H9 (cell line): ENCODE measurements around the gene ETFA. TPM values are rescaled to one million over a fixed set of nuclear protein-coding genes. Genes with fewer than 3 reads are reported as not detected.

Source experiments
- DNase-seq: peaks from one replicate; pipeline ENCODE4 v3.0.0-alpha.2; 2017
- H2AFZ ChIP-seq: one replicate; pipeline ENCODE4 v1.6.1; 2013; ENCODE audit warnings: mild to moderate bottlenecking, low read length, control low read depth, moderate library complexity
- H2AK5ac ChIP-seq: 2 replicates; pipeline ENCODE4 v1.6.1; 2013; ENCODE audit warnings: low read length, control low read depth, mixed read lengths; ENCODE audit not compliant: insufficient read length
- H2BK120ac ChIP-seq: one replicate; pipeline ENCODE4 v1.6.1; 2013; ENCODE audit warnings: low read depth, mild to moderate bottlenecking, low read length, control low read depth, inconsistent platforms; ENCODE audit not compliant: poor library complexity, severe bottlenecking
- H2BK12ac ChIP-seq: 2 replicates; pipeline ENCODE4 v1.6.1; 2013; ENCODE audit warnings: low read length, control low read depth, mixed read lengths, low read depth; ENCODE audit not compliant: insufficient read length
- H2BK15ac ChIP-seq: 2 replicates; pipeline ENCODE4 v1.6.1; 2013; ENCODE audit warnings: low read depth, low read length, control low read depth
- H2BK20ac ChIP-seq: one replicate; pipeline ENCODE4 v1.6.1; 2013; ENCODE audit warnings: low read depth, mild to moderate bottlenecking, low read length, control low read depth, inconsistent platforms; ENCODE audit not compliant: poor library complexity, severe bottlenecking
- H2BK5ac ChIP-seq: 2 replicates; pipeline ENCODE4 v1.6.1; 2013; ENCODE audit warnings: low read length, control low read depth, mixed read lengths; ENCODE audit not compliant: insufficient read length
- H3K14ac ChIP-seq: 2 replicates; pipeline ENCODE4 v1.6.1; 2013; ENCODE audit warnings: low read length, control low read depth; ENCODE audit not compliant: insufficient read depth
- H3K18ac ChIP-seq: 2 replicates; pipeline ENCODE4 v1.6.1; 2013; ENCODE audit warnings: low read depth, mild to moderate bottlenecking, mixed read lengths, low read length, control low read depth; ENCODE audit not compliant: insufficient read length
- H3K23ac ChIP-seq: 2 replicates; pipeline ENCODE4 v1.6.1; 2013; ENCODE audit warnings: low read length, control low read depth, mixed read lengths, low read depth; ENCODE audit not compliant: insufficient read length
- H3K23me2 ChIP-seq: 2 replicates; pipeline ENCODE4 v1.6.1; 2013; ENCODE audit warnings: low read depth, mild to moderate bottlenecking, mixed read lengths, low read length, control low read depth; ENCODE audit not compliant: insufficient read length, poor library complexity, severe bottlenecking
- H3K27ac ChIP-seq: 2 replicates; pipeline ENCODE4 v1.5.1; 2013; ENCODE audit warnings: low read length, control low read depth, mixed read lengths, low read depth; ENCODE audit not compliant: insufficient read length
- H3K27me3 ChIP-seq: 2 replicates; pipeline ENCODE4 v1.6.1; 2013; ENCODE audit warnings: low read length, control low read depth, inconsistent platforms; ENCODE audit not compliant: insufficient read depth
- H3K4ac ChIP-seq: 2 replicates; pipeline ENCODE4 v1.6.1; 2013; ENCODE audit warnings: low read depth, mild to moderate bottlenecking, control low read depth, inconsistent platforms, low read length, moderate library complexity
- H3K4me1 ChIP-seq: 2 replicates; pipeline ENCODE4 v1.6.1; 2013; ENCODE audit warnings: low read length, control low read depth, inconsistent platforms; ENCODE audit not compliant: insufficient read depth
- H3K4me2 ChIP-seq: 2 replicates; pipeline ENCODE4 v1.6.1; 2013; ENCODE audit warnings: low read length, control low read depth, mixed read lengths; ENCODE audit not compliant: insufficient read length, insufficient read depth
- H3K56ac ChIP-seq: 2 replicates; pipeline ENCODE4 v1.6.1; 2013; ENCODE audit warnings: low read depth, mild to moderate bottlenecking, mixed read lengths, low read length, control low read depth; ENCODE audit not compliant: insufficient read length
- H3K79me1 ChIP-seq: 2 replicates; pipeline ENCODE4 v1.6.1; 2013; ENCODE audit warnings: low read depth, mild to moderate bottlenecking, moderate library complexity, low read length, control low read depth, inconsistent platforms; ENCODE audit not compliant: insufficient read depth, poor library complexity, severe bottlenecking
- H3K79me2 ChIP-seq: 2 replicates; pipeline ENCODE4 v1.6.1; 2013; ENCODE audit warnings: low read length, control low read depth, inconsistent platforms; ENCODE audit not compliant: insufficient read depth
- H3K9ac ChIP-seq: 2 replicates; pipeline ENCODE4 v1.6.1; 2013; ENCODE audit warnings: low read length, control low read depth, mixed read lengths; ENCODE audit not compliant: insufficient read length; ENCODE audit errors: extremely low read depth
- H3K9me3 ChIP-seq: one replicate; pipeline ENCODE4 v1.6.1; 2013; ENCODE audit warnings: low read depth, low read length, inconsistent platforms; ENCODE audit not compliant: control insufficient read depth
- H3T11ph ChIP-seq: one replicate; pipeline ENCODE4 v1.6.1; 2013; ENCODE audit warnings: mild to moderate bottlenecking, low read length, control low read depth, inconsistent platforms
- H4K20me1 ChIP-seq: one replicate; pipeline ENCODE4 v1.6.1; 2013; ENCODE audit not compliant: control insufficient read depth, insufficient read length, insufficient read depth
- H4K5ac ChIP-seq: 2 replicates; pipeline ENCODE4 v1.6.1; 2013; ENCODE audit warnings: low read depth, mild to moderate bottlenecking, mixed read lengths, low read length, control low read depth; ENCODE audit not compliant: insufficient read length
- H4K8ac ChIP-seq: replicated peaks from 2 replicates; pipeline ENCODE4 v1.6.1; 2013; ENCODE audit warnings: low read length, control low read depth, mixed read lengths, low read depth; ENCODE audit not compliant: insufficient read length
- H4K91ac ChIP-seq: 2 replicates; pipeline ENCODE4 v1.6.1; 2013; ENCODE audit warnings: low read depth, mild to moderate bottlenecking, moderate library complexity, mixed read lengths, low read length, control low read depth; ENCODE audit not compliant: insufficient read length
- H3K27ac Mint-ChIP-seq, 3 experiments: 2 replicates in 2 of 3; 3 replicates in 1 of 3; pipeline ENCODE4 v1.8.0; 2020 to 2021; ENCODE audit warnings: mixed read lengths in 3 of 3, mild to moderate bottlenecking in 1 of 3, moderate library complexity in 1 of 3
- H3K27me3 Mint-ChIP-seq: 2 replicates; pipeline ENCODE4 v1.8.0; 2021; ENCODE audit warnings: low read depth, mild to moderate bottlenecking, moderate library complexity, mixed read lengths
- H3K36me3 Mint-ChIP-seq, 3 experiments: 2 replicates in 2 of 3; 3 replicates in 1 of 3; pipeline ENCODE4 v1.8.0; 2020 to 2021; ENCODE audit warnings: low read depth in 3 of 3, mixed read lengths in 3 of 3; ENCODE audit not compliant: insufficient read depth in 1 of 3
- H3K4me1 Mint-ChIP-seq, 2 experiments: 2 replicates each; pipeline ENCODE4 v1.8.0; 2020; ENCODE audit warnings: mixed read lengths in 2 of 2
- H3K4me3 Mint-ChIP-seq, 2 experiments: 2 replicates in 1 of 2; 3 replicates in 1 of 2; pipeline ENCODE4 v1.8.0; 2020 to 2021; ENCODE audit warnings: mild to moderate bottlenecking in 2 of 2, mixed read lengths in 2 of 2, moderate library complexity in 1 of 2
- H3K9me3 Mint-ChIP-seq, 2 experiments: 2 replicates in 1 of 2; 3 replicates in 1 of 2; pipeline ENCODE4 v1.8.0; 2020; ENCODE audit warnings: mild to moderate bottlenecking in 2 of 2, mixed read lengths in 2 of 2, moderate library complexity in 1 of 2
- WGBS: extraction: QIAGEN DNeasy Blood & Tissue Kit; methylation state at CpG from one replicate; pipeline ENCODE4 v1.1.7; 2013; ENCODE audit warnings: missing lambda C conversion rate, low lambda C conversion rate, mixed read lengths; ENCODE audit not compliant: insufficient read length; ENCODE audit errors: extremely low coverage; 5-methylcytosine and 5-hydroxymethylcytosine counted together
- total RNA-seq: library from RNA; stranded (reverse); gene quantifications from 2 replicates; pipeline ENCODE4 v1.2.1, GENCODE V29; 2021
- TF ChIP-seq, protein P1 (sequence below): fragments of 200-600 bp; sonication (generic); conservative IDR thresholded peaks from 3 replicates; pipeline ENCODE4 v1.8.0; 2021; ENCODE audit warnings: antibody characterized with exemption, mild to moderate bottlenecking

ETFA gene
- total RNA-seq, 1 experiment from 2014 or later = 109 TPM

- Histone ChIP-seq H4K8ac (no peak overlapping the region), H2BK12ac (no peak overlapping the region), H2AFZ (no peak overlapping the region), H2BK15ac (no peak overlapping the region), H3K27ac (no peak overlapping the region), H3K27me3 (no peaks in the 10 kb centered on the region), H3K9ac (no peak overlapping the region), H3K4ac (no peak overlapping the region), H3K23me2 (peaks cover 3% of the 10 kb centered on the region), H3K9me3 (no peaks in the 10 kb centered on the region), H2BK20ac (no peak overlapping the region), H4K5ac (no peak overlapping the region), H2AK5ac (no peak overlapping the region), H3T11ph (no peak overlapping the region), H4K91ac (no peak overlapping the region), H3K4me2 (no peak overlapping the region), H3K56ac (no peak overlapping the region), H3K14ac (no peak overlapping the region; the same call in 1 of the 2 replicates), H3K79me1 (no peaks in the 10 kb centered on the region), H2BK120ac (no peak overlapping the region), H3K4me1 (no peaks in the 10 kb centered on the region), H3K18ac (no peak overlapping the region), H4K20me1 (no peaks in the 10 kb centered on the region), H3K23ac (no peak overlapping the region), H3K79me2 (no peaks in the 10 kb centered on the region), H2BK5ac (no peak overlapping the region)
- no peak for DNase-seq
- Mint-ChIP-seq H3K4me1 (peaks cover 10 to 19% of the 10 kb centered on the region in 2 experiments; a peak in 3 of 4 replicates), H3K4me3 (no peak overlapping the region), H3K27ac (no peak overlapping the region), H3K9me3 (no peaks in the 10 kb centered on the region), H3K36me3 (no peaks in the 10 kb centered on the region; a peak in 1 of 7 replicates), H3K27me3 (peaks cover 32% of the 10 kb centered on the region)
- TF ChIP-seq, protein P1, sequence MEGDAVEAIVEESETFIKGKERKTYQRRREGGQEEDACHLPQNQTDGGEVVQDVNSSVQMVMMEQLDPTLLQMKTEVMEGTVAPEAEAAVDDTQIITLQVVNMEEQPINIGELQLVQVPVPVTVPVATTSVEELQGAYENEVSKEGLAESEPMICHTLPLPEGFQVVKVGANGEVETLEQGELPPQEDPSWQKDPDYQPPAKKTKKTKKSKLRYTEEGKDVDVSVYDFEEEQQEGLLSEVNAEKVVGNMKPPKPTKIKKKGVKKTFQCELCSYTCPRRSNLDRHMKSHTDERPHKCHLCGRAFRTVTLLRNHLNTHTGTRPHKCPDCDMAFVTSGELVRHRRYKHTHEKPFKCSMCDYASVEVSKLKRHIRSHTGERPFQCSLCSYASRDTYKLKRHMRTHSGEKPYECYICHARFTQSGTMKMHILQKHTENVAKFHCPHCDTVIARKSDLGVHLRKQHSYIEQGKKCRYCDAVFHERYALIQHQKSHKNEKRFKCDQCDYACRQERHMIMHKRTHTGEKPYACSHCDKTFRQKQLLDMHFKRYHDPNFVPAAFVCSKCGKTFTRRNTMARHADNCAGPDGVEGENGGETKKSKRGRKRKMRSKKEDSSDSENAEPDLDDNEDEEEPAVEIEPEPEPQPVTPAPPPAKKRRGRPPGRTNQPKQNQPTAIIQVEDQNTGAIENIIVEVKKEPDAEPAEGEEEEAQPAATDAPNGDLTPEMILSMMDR = no peak
- no CpG with 5 or more reads among the region's 4 CpGs for WGBS
Measured at GRCh38 chr15:76187163-76187562, 124.1 kb downstream of the ETFA start.
